HEK293T (cell line): Measurements from ENCODE around the gene BMPER.

Experiments used
- ARNT ChIP-seq: fragments of 450-650 bp; IDR thresholded peaks from 2 replicates; pipeline ENCODE4 v1.6.1; 2017; ENCODE audit warnings: mild to moderate bottlenecking
- BHLHE40 ChIP-seq: fragments of 450-650 bp; IDR thresholded peaks from 2 replicates; pipeline ENCODE4 v1.6.1; 2016; ENCODE audit warnings: mild to moderate bottlenecking, moderate library complexity, borderline replicate concordance
- CTBP1 ChIP-seq: fragments of 450-650 bp; IDR thresholded peaks from 2 replicates; pipeline ENCODE4 v1.6.1; 2016; ENCODE audit warnings: borderline replicate concordance
- ELF4 ChIP-seq: fragments of 450-650 bp; IDR thresholded peaks from 2 replicates; pipeline ENCODE4 v1.6.1; 2017; ENCODE audit warnings: antibody characterized with exemption
- FOXA1 ChIP-seq: fragments of 450-650 bp; IDR thresholded peaks from 2 replicates; pipeline ENCODE4 v1.6.1; 2016; ENCODE audit warnings: mild to moderate bottlenecking
- FOXK2 ChIP-seq: fragments of 450-650 bp; IDR thresholded peaks from 2 replicates; pipeline ENCODE4 v1.6.1; 2016; ENCODE audit warnings: mild to moderate bottlenecking
- FOXM1 ChIP-seq: fragments of 450-650 bp; IDR thresholded peaks from 2 replicates; pipeline ENCODE4 v1.6.1; 2017; ENCODE audit warnings: mild to moderate bottlenecking, borderline replicate concordance
- HDGF ChIP-seq: fragments of 450-650 bp; IDR thresholded peaks from 2 replicates; pipeline ENCODE4 v1.6.1; 2017; ENCODE audit warnings: antibody characterized with exemption, borderline replicate concordance
- LEF1 ChIP-seq: fragments of 450-650 bp; IDR thresholded peaks from 2 replicates; pipeline ENCODE4 v1.6.1; 2017; ENCODE audit warnings: mild to moderate bottlenecking, borderline replicate concordance
- NFRKB ChIP-seq: fragments of 450-650 bp; IDR thresholded peaks from 2 replicates; pipeline ENCODE4 v1.6.1; 2016; ENCODE audit warnings: mild to moderate bottlenecking, moderate library complexity
- PKNOX1 ChIP-seq: fragments of 450-650 bp; IDR thresholded peaks from 2 replicates; pipeline ENCODE4 v1.6.1; 2016
- SP1 ChIP-seq: fragments of 450-650 bp; IDR thresholded peaks from 2 replicates; pipeline ENCODE4 v1.6.1; 2017
- SUZ12 ChIP-seq: fragments of 450-650 bp; IDR thresholded peaks from 2 replicates; pipeline ENCODE4 v1.6.1; 2016; ENCODE audit warnings: mild to moderate bottlenecking
- TARDBP ChIP-seq: fragments of 450-650 bp; IDR thresholded peaks from 2 replicates; pipeline ENCODE4 v1.6.1; 2016

GRCh38 chr7:33862946-33863814 is 42.2 kb upstream of the BMPER start:
- TF ChIP-seq FOXA1 (no peak), FOXM1 (no peak), NFRKB (no peak), HDGF (no peak), ELF4 (no peak), SP1 (no peak), LEF1 (no peak), ARNT (no peak), FOXK2 (no peak), SUZ12 (no peak), TARDBP (no peak), BHLHE40 (no peak), CTBP1 (no peak), PKNOX1 (no peak)
